Measurements from ENCODE around the gene ANKUB1. TPM values are rescaled to one million over a fixed set of nuclear protein-coding genes. Genes with fewer than 3 reads are reported as not detected.

The ANKUB1 gene
- total RNA-seq, 1 donor from 2014 or later = not detected

Other genes starting within 250 kb of the ANKUB1 start
- 2.6 TPM in 2 replicates for gene WWTR1, start 134.5 kb downstream of the ANKUB1 start, total RNA-seq
- 40.3 and 43.3 TPM in 2 replicates for gene COMMD2, start 40.1 kb downstream of the ANKUB1 start, total RNA-seq
- 33.5 and 39.6 TPM in 2 replicates for gene RNF13, start 20.7 kb upstream of the ANKUB1 start, total RNA-seq
- gene PFN2, start 178.3 kb upstream of the ANKUB1 start, total RNA-seq = 0.78 and 0.85 TPM in 2 replicates

Measured in activated T-helper 2 cell treated with anti-CD3 and anti-CD28 coated beads, Interferon-gamma antibody, Interleukin-2, Interleukin-4, amounts not matched to agents 10 μg/mL and 5 μg/mL and 100 μg/mL, durations not matched to agents 14 hours and 24 hours and 36 hours (primary cell).